Measurements from ENCODE around the gene DRC1. TPM values are rescaled to one million over a fixed set of nuclear protein-coding genes. Genes with fewer than 3 reads are reported as not detected.

Gene DRC1
- total and polyA plus RNA-seq, 2 of the 13 experiments (the other 11 are each of a cell fraction or from before 2014, with no cell fraction given), result 0.07 TPM; not detected in 1

GRCh38 chr2:26448651-26449050 is 46.9 kb downstream of the DRC1 start:
- in situ Hi-C loops (cut with HindIII; ENCODE audit: extremely low pct_ligation_motif_present, low pct_unique_long_range_greater_than_20kb), result no loop called here
- no TSS peak for BruUV-seq (replicated peaks)
- H3K4me1 ChIP-seq (ENCODE audit: insufficient read depth, low read length), result no peaks in the 10 kb centered on the region
- CTCF ChIA-PET (ENCODE audit: low intra/inter-chr PET ratio, low total read pairs), result no interaction called here
- no peak for DNase-seq (ENCODE audit: low spot score)
- no peak overlapping the region for H3K27ac ChIP-seq (ENCODE audit: extremely low read length, insufficient read depth, low read length)
- peak; percentile 46 for ATAC-seq
- H3K4me2 ChIP-seq (ENCODE audit: low read depth, low read length), result no peak overlapping the region
- H3K36me3 ChIP-seq (replicated peaks in 1 of 2; ENCODE audit: control insufficient read depth in 1 of 2, insufficient read depth in 2 of 2, low read length in 2 of 2), result no peaks in the 10 kb centered on the region
- peak; percentile 14; the same call in 1 of the 2 replicates for TF ChIP-seq ZNF687 (CRISPR knock-in tag; IDR thresholded peaks at IDR 0.05)
- no peak for TF ChIP-seq NFE2L1 (CRISPR knock-in tag; IDR thresholded peaks at IDR 0.05; ENCODE audit: borderline replicate concordance)
- H3K4me3 ChIP-seq (replicated peaks in 1 of 3; ENCODE audit: insufficient read depth in 1 of 3, low read depth in 2 of 3, low read length in 3 of 3), result no peak overlapping the region
- intact Hi-C loops (cut with micrococcal nuclease; ENCODE audit: unreplicated experiment), result no loop called here
- no peak overlapping the region for H3K9ac ChIP-seq (ENCODE audit: insufficient read depth, low read depth, low read length)
- POLR2A ChIA-PET, result no interaction called here
- no peaks in the 10 kb centered on the region for H3K79me2 ChIP-seq (ENCODE audit: insufficient read depth, low read length)
- peaks cover 0 to 25% of the 10 kb centered on the region in 2 experiments; a peak in 2 of 5 replicates for H3K27me3 ChIP-seq (ENCODE audit: control insufficient read depth in 1 of 2, insufficient read depth in 2 of 2, low read length in 2 of 2)
- no peak overlapping the region for H2AFZ ChIP-seq (ENCODE audit: low read length)
- no peaks in the 10 kb centered on the region for H3K9me3 ChIP-seq (ENCODE audit: low read length)
- WGBS (ENCODE audit: low lambda C conversion rate), result 76% methylated on average over 8 of the region's 9 CpGs
- H4K20me1 ChIP-seq (ENCODE audit: insufficient read depth, low read length), result no peaks in the 10 kb centered on the region
- FAIRE-seq, result no peak

- Histone ChIP-seq H4K20me1 (ENCODE audit: insufficient read depth, low read length) (no peaks in the 10 kb centered on the region), H3K79me2 (ENCODE audit: insufficient read depth, low read length) (no peaks in the 10 kb centered on the region), H3K9ac (ENCODE audit: insufficient read depth, low read depth, low read length) (no peak overlapping the region), H3K4me3 (replicated peaks in 1 of 3; ENCODE audit: insufficient read depth in 1 of 3, low read depth in 2 of 3, low read length in 3 of 3) (no peak overlapping the region), H3K36me3 (replicated peaks in 1 of 2; ENCODE audit: control insufficient read depth in 1 of 2, insufficient read depth in 2 of 2, low read length in 2 of 2) (no peaks in the 10 kb centered on the region), H3K4me2 (ENCODE audit: low read depth, low read length) (no peak overlapping the region), H3K27ac (ENCODE audit: extremely low read length, insufficient read depth, low read length) (no peak overlapping the region), H2AFZ (ENCODE audit: low read length) (no peak overlapping the region), H3K27me3 (ENCODE audit: control insufficient read depth in 1 of 2, insufficient read depth in 2 of 2, low read length in 2 of 2) (peaks cover 0 to 20% of the 10 kb centered on the region in 2 experiments; a peak in 2 of 5 replicates), H3K4me1 (ENCODE audit: insufficient read depth, low read length) (no peaks in the 10 kb centered on the region), H3K9me3 (ENCODE audit: low read length) (no peaks in the 10 kb centered on the region)
- ATAC-seq, result peak; percentile 20; the same call in 2 of the 3 replicates
- intact Hi-C loops (cut with micrococcal nuclease; ENCODE audit: unreplicated experiment), result no loop called here
- in situ Hi-C loops (cut with HindIII; ENCODE audit: extremely low pct_ligation_motif_present, low pct_unique_long_range_greater_than_20kb), result no loop called here
- POLR2A ChIA-PET, result no interaction called here
- no TSS peak for BruUV-seq (replicated peaks)
- FAIRE-seq, result no peak
- CTCF ChIA-PET (ENCODE audit: low intra/inter-chr PET ratio, low total read pairs), result no interaction called here
- DNase-seq (ENCODE audit: low spot score), result no peak
- TF ChIP-seq ZNF703 (CRISPR knock-in tag; IDR thresholded peaks at IDR 0.05; ENCODE audit: borderline replicate concordance) (no peak), ATRX (CRISPR knock-in tag; IDR thresholded peaks at IDR 0.05; ENCODE audit: borderline replicate concordance) (no peak), THAP9 (CRISPR knock-in tag; IDR thresholded peaks at IDR 0.05; ENCODE audit: borderline replicate concordance) (no peak)
- 78% methylated on average over 7 of the region's 10 CpGs for WGBS (ENCODE audit: low lambda C conversion rate)
Observed at GRCh38 chr2:26449278-26450030, 47.7 kb downstream of the DRC1 start.
